Measurements from ENCODE around the gene NOD2.

The NOD2 gene

GRCh38 chr16:50670476-50670875 is 22.9 kb upstream of the NOD2 start:
- DNase-seq (ENCODE audit: low read depth) = no peak

- no peak for DNase-seq (ENCODE audit: low read depth)
Observed at GRCh38 chr16:50671644-50672260, 21.7 kb upstream of the NOD2 start.

GRCh38 chr16:50673496-50674275 is 19.7 kb upstream of the NOD2 start:
- DNase-seq (ENCODE audit: low read depth) = no peak

GRCh38 chr16:50674831-50675230 is 18.6 kb upstream of the NOD2 start:
- no peak for DNase-seq (ENCODE audit: low read depth)

- no peak for DNase-seq (ENCODE audit: low read depth)
Observed at GRCh38 chr16:50675686-50676610, 17.5 kb upstream of the NOD2 start.

- DNase-seq (ENCODE audit: low read depth) = no peak
Observed at GRCh38 chr16:50676684-50677225, 16.7 kb upstream of the NOD2 start.

- DNase-seq (ENCODE audit: low read depth) = no peak
Observed at GRCh38 chr16:50677351-50677750, 16.1 kb upstream of the NOD2 start.

GRCh38 chr16:50678531-50678930 is 14.9 kb upstream of the NOD2 start:
- DNase-seq (ENCODE audit: low read depth) = no peak

- DNase-seq (ENCODE audit: low read depth) = no peak
Observed at GRCh38 chr16:50679266-50679665, 14.1 kb upstream of the NOD2 start.

GRCh38 chr16:50679676-50680555 is 13.5 kb upstream of the NOD2 start:
- no peak for DNase-seq (ENCODE audit: low read depth)

- no peak for DNase-seq (ENCODE audit: low read depth)
Observed at GRCh38 chr16:50680556-50680893, 12.9 kb upstream of the NOD2 start.

GRCh38 chr16:50681021-50681885 is 12.2 kb upstream of the NOD2 start, which contains the start of gene SNX20:
TSS of gene SNX20 (minus strand) at chr16:50681312. CDS start at chr16:50677526, 3,786 bp downstream.
- no peak for DNase-seq (ENCODE audit: low read depth)

GRCh38 chr16:50683689-50684374 is 9.6 kb upstream of the NOD2 start:
- no peak for DNase-seq (ENCODE audit: low read depth)

- no peak for DNase-seq (ENCODE audit: low read depth)
Observed at GRCh38 chr16:50684823-50685461, 8.5 kb upstream of the NOD2 start.

GRCh38 chr16:50685462-50686063 is 7.8 kb upstream of the NOD2 start:
- DNase-seq (ENCODE audit: low read depth) = no peak

GRCh38 chr16:50688083-50688482 is 5.3 kb upstream of the NOD2 start:
- no peak for DNase-seq (ENCODE audit: low read depth)

GRCh38 chr16:50688867-50689266 is 4.5 kb upstream of the NOD2 start:
- DNase-seq (ENCODE audit: low read depth) = no peak

- DNase-seq (ENCODE audit: low read depth) = no peak
Observed at GRCh38 chr16:50690177-50690576, 3.2 kb upstream of the NOD2 start.

GRCh38 chr16:50692644-50692998 is 785 bp upstream of the NOD2 start:
- no peak for DNase-seq (ENCODE audit: low read depth)
